ENCODE data around the gene MYH15. TPM values are rescaled to one million over a fixed set of nuclear protein-coding genes. Genes with fewer than 3 reads are reported as not detected.

MYH15 gene
- total RNA-seq, 1 experiment from 2014 or later, result 0.09 TPM

DNA sequence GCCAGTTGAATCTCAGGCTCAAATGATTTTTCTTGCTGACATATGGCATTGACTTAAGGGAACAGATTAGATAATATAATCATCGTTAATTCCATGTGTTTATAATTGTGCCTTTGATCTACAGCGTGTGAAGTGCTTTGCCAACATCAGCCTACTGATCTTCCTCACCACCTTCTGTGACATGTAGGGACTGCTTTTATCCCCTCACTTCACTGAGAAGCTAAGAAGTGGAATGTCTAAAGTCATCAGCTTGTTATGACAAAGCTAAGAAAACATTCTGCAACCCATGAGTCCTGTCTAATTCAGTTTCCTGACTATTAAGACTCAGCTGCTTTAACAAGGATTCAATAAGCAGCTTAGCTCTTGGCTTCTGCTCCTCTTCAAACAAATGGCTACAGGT, 106.0 kb downstream of the MYH15 start (continued):
- TF ChIP-seq CBFB (CRISPR knock-in tag; IDR thresholded peaks at IDR 0.05; ENCODE audit: low read depth) (no peak), ZNF121 (CRISPR knock-in tag; IDR thresholded peaks at IDR 0.05) (no peak), ZBTB21 (CRISPR knock-in tag; IDR thresholded peaks at IDR 0.05; ENCODE audit: borderline replicate concordance) (no peak)
- TF ChIP-seq, protein P1, sequence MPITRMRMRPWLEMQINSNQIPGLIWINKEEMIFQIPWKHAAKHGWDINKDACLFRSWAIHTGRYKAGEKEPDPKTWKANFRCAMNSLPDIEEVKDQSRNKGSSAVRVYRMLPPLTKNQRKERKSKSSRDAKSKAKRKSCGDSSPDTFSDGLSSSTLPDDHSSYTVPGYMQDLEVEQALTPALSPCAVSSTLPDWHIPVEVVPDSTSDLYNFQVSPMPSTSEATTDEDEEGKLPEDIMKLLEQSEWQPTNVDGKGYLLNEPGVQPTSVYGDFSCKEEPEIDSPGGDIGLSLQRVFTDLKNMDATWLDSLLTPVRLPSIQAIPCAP (CRISPR knock-in tag; IDR thresholded peaks at IDR 0.05), result no peak
- TF ChIP-seq, protein P2, sequence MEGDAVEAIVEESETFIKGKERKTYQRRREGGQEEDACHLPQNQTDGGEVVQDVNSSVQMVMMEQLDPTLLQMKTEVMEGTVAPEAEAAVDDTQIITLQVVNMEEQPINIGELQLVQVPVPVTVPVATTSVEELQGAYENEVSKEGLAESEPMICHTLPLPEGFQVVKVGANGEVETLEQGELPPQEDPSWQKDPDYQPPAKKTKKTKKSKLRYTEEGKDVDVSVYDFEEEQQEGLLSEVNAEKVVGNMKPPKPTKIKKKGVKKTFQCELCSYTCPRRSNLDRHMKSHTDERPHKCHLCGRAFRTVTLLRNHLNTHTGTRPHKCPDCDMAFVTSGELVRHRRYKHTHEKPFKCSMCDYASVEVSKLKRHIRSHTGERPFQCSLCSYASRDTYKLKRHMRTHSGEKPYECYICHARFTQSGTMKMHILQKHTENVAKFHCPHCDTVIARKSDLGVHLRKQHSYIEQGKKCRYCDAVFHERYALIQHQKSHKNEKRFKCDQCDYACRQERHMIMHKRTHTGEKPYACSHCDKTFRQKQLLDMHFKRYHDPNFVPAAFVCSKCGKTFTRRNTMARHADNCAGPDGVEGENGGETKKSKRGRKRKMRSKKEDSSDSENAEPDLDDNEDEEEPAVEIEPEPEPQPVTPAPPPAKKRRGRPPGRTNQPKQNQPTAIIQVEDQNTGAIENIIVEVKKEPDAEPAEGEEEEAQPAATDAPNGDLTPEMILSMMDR (IDR thresholded peaks at IDR 0.05), result no peak

DNA sequence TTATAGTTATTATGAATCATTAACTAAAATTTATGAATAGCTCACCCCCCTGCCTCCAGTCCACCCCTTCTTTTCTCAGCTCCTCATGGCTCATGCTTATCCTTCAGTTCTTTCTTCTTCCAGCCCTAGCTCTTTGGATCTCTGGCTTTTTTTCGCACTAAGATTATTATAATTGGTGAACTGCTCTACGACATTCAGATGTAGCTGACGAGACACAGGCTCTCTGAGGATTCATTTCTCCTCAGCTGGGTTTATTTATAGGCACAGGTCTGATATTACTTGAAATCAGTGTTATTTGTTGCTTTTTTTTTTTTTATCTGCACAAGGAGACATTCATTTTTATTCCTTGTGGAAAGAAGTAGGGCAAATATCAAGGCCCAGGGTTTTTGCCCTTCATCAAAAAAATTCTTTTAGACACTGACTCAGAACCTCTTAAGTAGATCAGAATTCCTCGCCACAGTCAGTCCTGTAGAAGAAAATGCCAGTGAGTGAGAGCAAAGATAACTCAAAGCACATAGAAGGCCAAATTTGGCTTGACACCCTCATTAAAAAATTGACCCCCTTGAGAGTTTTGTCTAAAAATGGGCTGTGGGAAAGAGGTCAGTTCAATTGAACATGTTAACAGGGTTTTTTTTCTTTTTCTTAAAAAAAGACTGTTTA, 106.6 kb downstream of the MYH15 start:
- H3K4me3 Mint-ChIP-seq, result no peak overlapping the region
- H3K27me3 Mint-ChIP-seq (ENCODE audit: low read depth), result no peaks in the 10 kb centered on the region
- H3K27ac Mint-ChIP-seq, result no peak overlapping the region
- H3K9me3 Mint-ChIP-seq, result peaks cover 8% of the 10 kb centered on the region
- TF ChIP-seq, protein P3, sequence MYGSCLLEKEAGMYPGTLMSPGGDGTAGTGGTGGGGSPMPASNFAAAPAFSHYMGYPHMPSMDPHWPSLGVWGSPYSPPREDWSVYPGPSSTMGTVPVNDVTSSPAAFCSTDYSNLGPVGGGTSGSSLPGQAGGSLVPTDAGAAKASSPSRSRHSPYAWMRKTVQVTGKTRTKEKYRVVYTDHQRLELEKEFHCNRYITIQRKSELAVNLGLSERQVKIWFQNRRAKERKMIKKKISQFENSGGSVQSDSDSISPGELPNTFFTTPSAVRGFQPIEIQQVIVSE (CRISPR knock-in tag; IDR thresholded peaks at IDR 0.05; ENCODE audit: borderline replicate concordance), result no peak
- TF ChIP-seq ZNF416 (CRISPR knock-in tag; IDR thresholded peaks at IDR 0.05) (no peak), TP53 (CRISPR knock-in tag; IDR thresholded peaks at IDR 0.05) (no peak), OVOL2 (CRISPR knock-in tag; IDR thresholded peaks at IDR 0.05; ENCODE audit: borderline replicate concordance) (no peak), RORB (CRISPR knock-in tag; IDR thresholded peaks at IDR 0.05) (no peak), SP1 (CRISPR knock-in tag; conservative IDR thresholded peaks at IDR 0.05) (no peak), FOXP1 (CRISPR knock-in tag; IDR thresholded peaks at IDR 0.05; ENCODE audit: borderline replicate concordance) (no peak), GTF2I (CRISPR knock-in tag; conservative IDR thresholded peaks at IDR 0.05) (no peak), TEAD4 (CRISPR knock-in tag; IDR thresholded peaks at IDR 0.05) (no peak), PRRX2 (CRISPR knock-in tag; IDR thresholded peaks at IDR 0.05) (no peak), FOXJ3 (CRISPR knock-in tag; IDR thresholded peaks at IDR 0.05; ENCODE audit: borderline replicate concordance) (no peak), CREB1 (CRISPR knock-in tag; IDR thresholded peaks at IDR 0.05) (no peak), ATF1 (CRISPR knock-in tag; IDR thresholded peaks at IDR 0.05) (no peak), NFE2L1 (CRISPR knock-in tag; IDR thresholded peaks at IDR 0.05) (no peak), CBFB (CRISPR knock-in tag; IDR thresholded peaks at IDR 0.05; ENCODE audit: low read depth) (no peak), ELF4 (CRISPR knock-in tag; IDR thresholded peaks at IDR 0.05; ENCODE audit: low read depth) (no peak)
- TF ChIP-seq, protein P4, sequence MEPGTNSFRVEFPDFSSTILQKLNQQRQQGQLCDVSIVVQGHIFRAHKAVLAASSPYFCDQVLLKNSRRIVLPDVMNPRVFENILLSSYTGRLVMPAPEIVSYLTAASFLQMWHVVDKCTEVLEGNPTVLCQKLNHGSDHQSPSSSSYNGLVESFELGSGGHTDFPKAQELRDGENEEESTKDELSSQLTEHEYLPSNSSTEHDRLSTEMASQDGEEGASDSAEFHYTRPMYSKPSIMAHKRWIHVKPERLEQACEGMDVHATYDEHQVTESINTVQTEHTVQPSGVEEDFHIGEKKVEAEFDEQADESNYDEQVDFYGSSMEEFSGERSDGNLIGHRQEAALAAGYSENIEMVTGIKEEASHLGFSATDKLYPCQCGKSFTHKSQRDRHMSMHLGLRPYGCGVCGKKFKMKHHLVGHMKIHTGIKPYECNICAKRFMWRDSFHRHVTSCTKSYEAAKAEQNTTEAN (CRISPR knock-in tag; IDR thresholded peaks at IDR 0.05), result no peak
- TF ChIP-seq, protein P5, sequence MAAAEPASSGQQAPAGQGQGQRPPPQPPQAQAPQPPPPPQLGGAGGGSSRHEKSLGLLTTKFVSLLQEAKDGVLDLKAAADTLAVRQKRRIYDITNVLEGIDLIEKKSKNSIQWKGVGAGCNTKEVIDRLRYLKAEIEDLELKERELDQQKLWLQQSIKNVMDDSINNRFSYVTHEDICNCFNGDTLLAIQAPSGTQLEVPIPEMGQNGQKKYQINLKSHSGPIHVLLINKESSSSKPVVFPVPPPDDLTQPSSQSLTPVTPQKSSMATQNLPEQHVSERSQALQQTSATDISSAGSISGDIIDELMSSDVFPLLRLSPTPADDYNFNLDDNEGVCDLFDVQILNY (CRISPR knock-in tag; IDR thresholded peaks at IDR 0.05), result no peak
- TF ChIP-seq, protein P6, sequence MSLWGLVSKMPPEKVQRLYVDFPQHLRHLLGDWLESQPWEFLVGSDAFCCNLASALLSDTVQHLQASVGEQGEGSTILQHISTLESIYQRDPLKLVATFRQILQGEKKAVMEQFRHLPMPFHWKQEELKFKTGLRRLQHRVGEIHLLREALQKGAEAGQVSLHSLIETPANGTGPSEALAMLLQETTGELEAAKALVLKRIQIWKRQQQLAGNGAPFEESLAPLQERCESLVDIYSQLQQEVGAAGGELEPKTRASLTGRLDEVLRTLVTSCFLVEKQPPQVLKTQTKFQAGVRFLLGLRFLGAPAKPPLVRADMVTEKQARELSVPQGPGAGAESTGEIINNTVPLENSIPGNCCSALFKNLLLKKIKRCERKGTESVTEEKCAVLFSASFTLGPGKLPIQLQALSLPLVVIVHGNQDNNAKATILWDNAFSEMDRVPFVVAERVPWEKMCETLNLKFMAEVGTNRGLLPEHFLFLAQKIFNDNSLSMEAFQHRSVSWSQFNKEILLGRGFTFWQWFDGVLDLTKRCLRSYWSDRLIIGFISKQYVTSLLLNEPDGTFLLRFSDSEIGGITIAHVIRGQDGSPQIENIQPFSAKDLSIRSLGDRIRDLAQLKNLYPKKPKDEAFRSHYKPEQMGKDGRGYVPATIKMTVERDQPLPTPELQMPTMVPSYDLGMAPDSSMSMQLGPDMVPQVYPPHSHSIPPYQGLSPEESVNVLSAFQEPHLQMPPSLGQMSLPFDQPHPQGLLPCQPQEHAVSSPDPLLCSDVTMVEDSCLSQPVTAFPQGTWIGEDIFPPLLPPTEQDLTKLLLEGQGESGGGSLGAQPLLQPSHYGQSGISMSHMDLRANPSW (CRISPR knock-in tag; conservative IDR thresholded peaks at IDR 0.05; ENCODE audit: low read depth), result no peak
- TF ChIP-seq, protein P7, sequence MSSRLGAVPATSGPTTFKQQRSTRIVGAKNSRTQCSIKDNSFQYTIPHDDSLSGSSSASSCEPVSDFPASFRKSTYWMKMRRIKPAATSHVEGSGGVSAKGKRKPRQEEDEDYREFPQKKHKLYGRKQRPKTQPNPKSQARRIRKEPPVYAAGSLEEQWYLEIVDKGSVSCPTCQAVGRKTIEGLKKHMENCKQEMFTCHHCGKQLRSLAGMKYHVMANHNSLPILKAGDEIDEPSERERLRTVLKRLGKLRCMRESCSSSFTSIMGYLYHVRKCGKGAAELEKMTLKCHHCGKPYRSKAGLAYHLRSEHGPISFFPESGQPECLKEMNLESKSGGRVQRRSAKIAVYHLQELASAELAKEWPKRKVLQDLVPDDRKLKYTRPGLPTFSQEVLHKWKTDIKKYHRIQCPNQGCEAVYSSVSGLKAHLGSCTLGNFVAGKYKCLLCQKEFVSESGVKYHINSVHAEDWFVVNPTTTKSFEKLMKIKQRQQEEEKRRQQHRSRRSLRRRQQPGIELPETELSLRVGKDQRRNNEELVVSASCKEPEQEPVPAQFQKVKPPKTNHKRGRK (CRISPR knock-in tag; IDR thresholded peaks at IDR 0.05; ENCODE audit: borderline replicate concordance), result no peak
- H3K4me1 Mint-ChIP-seq, result peaks cover 17% of the 10 kb centered on the region
- ChIA-PET POLR2A (no interaction called here), CTCF (interaction anchor here (2.5 kb wide), 1 partner anchor 74 kb away, joined by 11 read pairs; no protein-coding TSS in a partner anchor)
- ATAC-seq (no peak), DNase-seq (ENCODE audit: low spot score) (no peak)
- H3K36me3 Mint-ChIP-seq, result no peaks in the 10 kb centered on the region
